BE2C (cell line): ENCODE results near the gene RLBP1.

Experiments
- DNase-seq: peaks from one replicate; pipeline ENCODE4 v3.0.0-alpha.2; 2020
- H3K27me3 ChIP-seq: fragments of 250-450 bp; sonication (Bioruptor Pico); 2 replicates; pipeline ENCODE4 v1.5.1; 2020; ENCODE audit warnings: mild to moderate bottlenecking
- H3K36me3 ChIP-seq: fragments of 250-450 bp; sonication (Bioruptor Pico); 2 replicates; pipeline ENCODE4 v1.5.1; 2020; ENCODE audit warnings: mild to moderate bottlenecking
- H3K4me1 ChIP-seq: fragments of 250-450 bp; sonication (Bioruptor Pico); 2 replicates; pipeline ENCODE4 v1.5.1; 2020
- H3K4me3 ChIP-seq: 2 replicates; pipeline ENCODE4 v1.5.1; 2011; ENCODE audit warnings: low read depth, low read length
- H3K9me3 ChIP-seq: fragments of 250-450 bp; sonication (Bioruptor Pico); 2 replicates; pipeline ENCODE4 v1.5.1; 2020
- TF ChIP-seq, protein P1 (sequence below): IDR thresholded peaks from 2 replicates; pipeline ENCODE4 v1.5.1; 2012; ENCODE audit warnings: mild to moderate bottlenecking, low read depth, low read length

The RLBP1 gene

DNA sequence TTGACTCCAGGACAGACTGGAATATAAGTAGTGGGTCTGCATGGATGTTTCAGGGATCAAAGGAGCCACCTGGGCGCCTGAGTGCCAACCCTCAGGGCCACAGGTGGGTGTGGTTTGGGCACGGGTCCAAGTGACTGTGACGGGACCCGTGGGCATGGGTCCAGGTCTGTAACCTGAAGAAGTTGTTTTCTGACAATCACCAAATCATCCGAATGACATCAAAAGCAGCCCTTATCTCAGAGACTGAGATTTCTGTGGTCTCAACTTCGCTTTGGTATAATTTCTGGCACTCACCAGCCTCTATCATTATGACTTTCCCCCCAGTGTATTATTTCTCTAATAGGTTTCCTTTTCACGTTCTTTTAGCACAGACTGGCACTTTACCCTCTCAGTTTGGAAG, 24.4 kb downstream of the RLBP1 start:
- no peaks in the 10 kb centered on the region for H3K27me3 ChIP-seq
- H3K4me1 ChIP-seq = peaks cover 8% of the 10 kb centered on the region; the same call in 1 of the 2 replicates
- no peak overlapping the region for H3K4me3 ChIP-seq
- H3K36me3 ChIP-seq = peaks cover 20% of the 10 kb centered on the region
- DNase-seq = peak; percentile 36
- H3K9me3 ChIP-seq = no peaks in the 10 kb centered on the region
- TF ChIP-seq, protein P1, sequence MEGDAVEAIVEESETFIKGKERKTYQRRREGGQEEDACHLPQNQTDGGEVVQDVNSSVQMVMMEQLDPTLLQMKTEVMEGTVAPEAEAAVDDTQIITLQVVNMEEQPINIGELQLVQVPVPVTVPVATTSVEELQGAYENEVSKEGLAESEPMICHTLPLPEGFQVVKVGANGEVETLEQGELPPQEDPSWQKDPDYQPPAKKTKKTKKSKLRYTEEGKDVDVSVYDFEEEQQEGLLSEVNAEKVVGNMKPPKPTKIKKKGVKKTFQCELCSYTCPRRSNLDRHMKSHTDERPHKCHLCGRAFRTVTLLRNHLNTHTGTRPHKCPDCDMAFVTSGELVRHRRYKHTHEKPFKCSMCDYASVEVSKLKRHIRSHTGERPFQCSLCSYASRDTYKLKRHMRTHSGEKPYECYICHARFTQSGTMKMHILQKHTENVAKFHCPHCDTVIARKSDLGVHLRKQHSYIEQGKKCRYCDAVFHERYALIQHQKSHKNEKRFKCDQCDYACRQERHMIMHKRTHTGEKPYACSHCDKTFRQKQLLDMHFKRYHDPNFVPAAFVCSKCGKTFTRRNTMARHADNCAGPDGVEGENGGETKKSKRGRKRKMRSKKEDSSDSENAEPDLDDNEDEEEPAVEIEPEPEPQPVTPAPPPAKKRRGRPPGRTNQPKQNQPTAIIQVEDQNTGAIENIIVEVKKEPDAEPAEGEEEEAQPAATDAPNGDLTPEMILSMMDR = no peak

DNA sequence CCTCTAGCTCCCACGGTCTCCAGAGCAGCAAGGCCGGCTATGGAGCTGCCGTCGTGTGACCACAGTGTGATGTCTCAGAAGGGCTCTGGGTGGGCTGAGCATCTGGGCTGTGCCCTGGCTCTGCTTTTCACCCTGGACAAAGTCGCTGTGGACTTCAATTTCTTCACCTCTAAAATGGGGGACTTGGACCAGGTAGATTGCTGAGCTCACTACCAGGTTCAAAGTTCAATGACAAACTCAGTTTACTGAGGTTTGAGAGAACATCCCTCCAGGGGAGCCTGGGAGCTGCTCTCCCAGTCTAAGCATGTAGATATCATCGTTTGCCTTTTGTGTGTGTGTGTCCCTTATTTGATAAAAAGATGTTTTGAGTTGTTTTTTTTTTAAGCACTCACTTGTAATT, 25.1 kb downstream of the RLBP1 start:
- Histone ChIP-seq H3K4me3 (no peak overlapping the region), H3K4me1 (peaks cover 8% of the 10 kb centered on the region; the same call in 1 of the 2 replicates), H3K36me3 (peaks cover 24% of the 10 kb centered on the region), H3K9me3 (no peaks in the 10 kb centered on the region), H3K27me3 (no peaks in the 10 kb centered on the region)
- TF ChIP-seq, protein P1 = no peak
- DNase-seq = no peak

- Histone ChIP-seq H3K4me1 (peaks cover 8% of the 10 kb centered on the region; the same call in 1 of the 2 replicates), H3K9me3 (no peaks in the 10 kb centered on the region), H3K4me3 (no peak overlapping the region), H3K27me3 (no peaks in the 10 kb centered on the region), H3K36me3 (peaks cover 28% of the 10 kb centered on the region)
- TF ChIP-seq, protein P1 = no peak
- DNase-seq = no peak
Measured at GRCh38 chr15:89195836-89196235, 25.5 kb downstream of the RLBP1 start.

- Histone ChIP-seq H3K27me3 (no peaks in the 10 kb centered on the region), H3K4me3 (no peak overlapping the region), H3K9me3 (no peaks in the 10 kb centered on the region), H3K36me3 (peaks cover 40% of the 10 kb centered on the region), H3K4me1 (peaks cover 8% of the 10 kb centered on the region; the same call in 1 of the 2 replicates)
- DNase-seq = no peak
- TF ChIP-seq, protein P1 = no peak
Measured at GRCh38 chr15:89194608-89195007, 26.8 kb downstream of the RLBP1 start.

DNA sequence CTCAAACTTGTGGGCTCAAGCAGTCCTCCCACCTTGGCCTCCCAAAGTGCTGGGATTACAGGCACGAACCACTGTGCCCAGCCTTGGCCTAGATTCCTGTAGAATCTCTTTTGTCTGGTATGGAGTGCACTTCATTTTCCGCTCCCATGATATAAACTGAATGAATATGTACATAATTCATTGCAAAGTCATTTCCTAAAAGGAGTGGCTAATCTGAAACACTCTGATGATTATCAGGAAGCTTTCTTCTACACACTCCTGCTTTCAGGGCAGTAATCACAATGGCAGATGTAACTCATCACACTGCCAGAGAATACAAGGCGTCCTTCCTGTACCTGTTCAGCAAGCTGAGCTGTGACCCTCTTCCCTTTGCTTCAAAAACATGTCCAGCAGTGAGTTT, 28.6 kb downstream of the RLBP1 start:
- peaks cover 8% of the 10 kb centered on the region; the same call in 1 of the 2 replicates for H3K4me1 ChIP-seq
- peaks cover 52% of the 10 kb centered on the region for H3K36me3 ChIP-seq
- TF ChIP-seq, protein P1 = no peak
- no peak overlapping the region for H3K4me3 ChIP-seq
- H3K9me3 ChIP-seq = no peaks in the 10 kb centered on the region
- DNase-seq = no peak
- no peaks in the 10 kb centered on the region for H3K27me3 ChIP-seq

- TF ChIP-seq, protein P1 = no peak
- no peaks in the 10 kb centered on the region for H3K27me3 ChIP-seq
- peaks cover 56% of the 10 kb centered on the region for H3K36me3 ChIP-seq
- H3K4me3 ChIP-seq = no peak overlapping the region
- peaks cover 6% of the 10 kb centered on the region; the same call in 1 of the 2 replicates for H3K4me1 ChIP-seq
- no peaks in the 10 kb centered on the region for H3K9me3 ChIP-seq
- no peak for DNase-seq
Measured at GRCh38 chr15:89192136-89192535, 29.2 kb downstream of the RLBP1 start.
